Measurements from ENCODE around the gene OCSTAMP.

DNA sequence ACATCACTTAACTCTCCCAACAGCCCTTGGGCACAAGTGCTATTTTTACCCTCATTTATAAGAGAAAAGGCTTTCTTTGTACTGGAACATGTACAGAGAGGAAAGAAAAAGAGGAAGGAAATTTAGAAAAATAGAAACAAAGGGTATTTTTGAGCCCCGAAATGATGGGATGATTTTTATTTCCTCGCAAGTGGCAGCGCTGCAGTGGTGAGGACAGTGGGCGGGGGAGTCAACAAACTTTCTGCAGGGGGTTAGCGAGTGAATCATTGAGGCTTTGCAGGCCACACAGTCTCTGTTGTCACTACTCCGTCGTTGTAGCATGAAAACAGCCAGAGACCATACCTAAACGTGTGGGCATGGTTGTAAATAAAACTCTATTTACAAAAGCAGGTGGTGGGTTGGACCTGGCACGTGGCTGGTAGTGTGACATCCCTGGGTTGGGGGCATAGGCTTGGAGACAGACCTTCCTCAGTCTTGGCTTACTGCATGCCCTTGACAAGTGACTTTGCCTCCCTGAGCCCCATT lies 25.5 kb upstream of the OCSTAMP start:
- TF ChIP-seq POLR2A (IDR thresholded peaks at IDR 0.05), result no peak
- TF ChIP-seq, protein P1, sequence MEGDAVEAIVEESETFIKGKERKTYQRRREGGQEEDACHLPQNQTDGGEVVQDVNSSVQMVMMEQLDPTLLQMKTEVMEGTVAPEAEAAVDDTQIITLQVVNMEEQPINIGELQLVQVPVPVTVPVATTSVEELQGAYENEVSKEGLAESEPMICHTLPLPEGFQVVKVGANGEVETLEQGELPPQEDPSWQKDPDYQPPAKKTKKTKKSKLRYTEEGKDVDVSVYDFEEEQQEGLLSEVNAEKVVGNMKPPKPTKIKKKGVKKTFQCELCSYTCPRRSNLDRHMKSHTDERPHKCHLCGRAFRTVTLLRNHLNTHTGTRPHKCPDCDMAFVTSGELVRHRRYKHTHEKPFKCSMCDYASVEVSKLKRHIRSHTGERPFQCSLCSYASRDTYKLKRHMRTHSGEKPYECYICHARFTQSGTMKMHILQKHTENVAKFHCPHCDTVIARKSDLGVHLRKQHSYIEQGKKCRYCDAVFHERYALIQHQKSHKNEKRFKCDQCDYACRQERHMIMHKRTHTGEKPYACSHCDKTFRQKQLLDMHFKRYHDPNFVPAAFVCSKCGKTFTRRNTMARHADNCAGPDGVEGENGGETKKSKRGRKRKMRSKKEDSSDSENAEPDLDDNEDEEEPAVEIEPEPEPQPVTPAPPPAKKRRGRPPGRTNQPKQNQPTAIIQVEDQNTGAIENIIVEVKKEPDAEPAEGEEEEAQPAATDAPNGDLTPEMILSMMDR (IDR thresholded peaks at IDR 0.05), result no peak

All from adrenal gland (tissue), 5 donors.